K562 (cell line): ENCODE results near the gene CNGB1. TPM values are rescaled to one million over a fixed set of nuclear protein-coding genes. Genes with fewer than 3 reads are reported as not detected.

Source experiments
- ATAC-seq: fragments of 200-7000 bp; cut with Tn5 transposase; 3 replicates; pipeline ENCODE4 v1.9.1; 2020; ENCODE audit warnings: moderate library complexity
- BruUV-seq: library from RNA; stranded (reverse); fragments of 400-500 nt; replicated peaks from 2 replicates; lab custom pipeline; 2021; lab: Mats Ljungman, UMichigan
- CTCF ChIA-PET: fragments of 300-600 bp; formaldehyde crosslinking; extraction: SDS; loops from one replicate; lab custom pipeline; 2021; ENCODE audit warnings: low intra/inter-chr PET ratio; lab: Yijun Ruan, JAX
- POLR2A ChIA-PET: fragments of 300-600, 350-650 bp; sonication (Branson Sonifier 250); formaldehyde crosslinking; extraction: SDS; loops from one replicate; lab custom pipeline; 2021; ENCODE audit warnings: antibody characterized with exemption, inconsistent platforms; lab: Yijun Ruan, JAX
- DNase-seq, 4 experiments: peaks; one replicate each; pipeline versions ENCODE4 v3.0.0 to v3.0.0-alpha.2; 2011 to 2018; ENCODE audit warnings: low spot score in 3 of 4, mixed read lengths in 3 of 4; ENCODE audit errors: extremely low read depth in 1 of 4
- FAIRE-seq: peaks from 2 replicates; lab custom pipeline; 2011; peaks lifted over from hg19 to GRCh38; lab: Jason Lieb, UNC
- H2AFZ ChIP-seq: 2 replicates; pipeline ENCODE4 v1.6.0; 2011; ENCODE audit warnings: low read depth, low read length, control low read depth, inconsistent platforms
- H3K27ac ChIP-seq: fragments of 200-600 bp; 3 replicates; pipeline ENCODE4 v1.8.0; 2011; ENCODE audit warnings: low read depth, mild to moderate bottlenecking, control low read depth, inconsistent platforms, low read length, moderate library complexity, mixed read lengths; ENCODE audit errors: extremely low read depth
- H3K27me3 ChIP-seq, 2 experiments: fragments of 300-600 bp in 1 of 2; 2 replicates in 1 of 2; 3 replicates in 1 of 2; pipeline versions ENCODE4 v1.6.0 to v1.8.0; 2011; ENCODE audit warnings: inconsistent platforms in 2 of 2, low read length in 2 of 2, mild to moderate bottlenecking in 1 of 2, mixed read lengths in 1 of 2, moderate library complexity in 1 of 2; ENCODE audit not compliant: control insufficient read depth in 2 of 2, insufficient read depth in 2 of 2
- H3K36me3 ChIP-seq: fragments of 300-600 bp; 3 replicates; pipeline ENCODE4 v1.8.0; 2011; ENCODE audit warnings: mild to moderate bottlenecking, low read length, inconsistent platforms; ENCODE audit not compliant: control insufficient read depth, insufficient read depth
- H3K4me1 ChIP-seq, 2 experiments: fragments of 200-600 bp in 1 of 2; replicated peaks in 1 of 2; 2 replicates in 1 of 2; 3 replicates in 1 of 2; pipeline versions ENCODE4 v1.5.1 to v1.8.0; 2011; ENCODE audit warnings: inconsistent platforms in 2 of 2, low read length in 2 of 2, mild to moderate bottlenecking in 1 of 2, mixed read lengths in 1 of 2, moderate library complexity in 1 of 2; ENCODE audit not compliant: control insufficient read depth in 2 of 2, insufficient read depth in 2 of 2
- H3K4me2 ChIP-seq: 2 replicates; pipeline ENCODE4 v1.6.1; 2011; ENCODE audit warnings: low read length, control low read depth, inconsistent platforms, mixed read lengths; ENCODE audit not compliant: insufficient read depth
- H3K4me3 ChIP-seq: fragments of 200-600 bp; sonication (generic), shearing (Covaris generic); 2 replicates; pipeline ENCODE4 v1.5.1; 2016; ENCODE audit warnings: control low read depth, inconsistent platforms
- H3K79me2 ChIP-seq: fragments of 200-600 bp; 3 replicates; pipeline ENCODE4 v1.8.0; 2011; ENCODE audit warnings: low read length, inconsistent platforms; ENCODE audit not compliant: control insufficient read depth, insufficient read depth
- H3K9ac ChIP-seq, 2 experiments: 2 replicates each; pipeline versions ENCODE4 v1.6.0 to v1.6.1; 2011; ENCODE audit warnings: low read depth in 2 of 2, low read length in 2 of 2, control low read depth in 1 of 2, inconsistent platforms in 1 of 2, mild to moderate bottlenecking in 1 of 2, mixed read lengths in 1 of 2; ENCODE audit not compliant: insufficient read depth in 1 of 2
- H3K9me1 ChIP-seq: one replicate; pipeline ENCODE4 v1.6.0; 2011; ENCODE audit warnings: inconsistent platforms, mild to moderate bottlenecking, low read length, moderate library complexity; ENCODE audit not compliant: control insufficient read depth, insufficient read depth
- H3K9me3 ChIP-seq: replicated peaks from 2 replicates; pipeline ENCODE4 v1.5.1; 2011; ENCODE audit warnings: low read depth, low read length, inconsistent platforms; ENCODE audit not compliant: control insufficient read depth, insufficient read depth
- H4K20me1 ChIP-seq: replicated peaks from 2 replicates; pipeline ENCODE4 v1.6.1; 2011; ENCODE audit warnings: low read length, inconsistent platforms, mixed read lengths; ENCODE audit not compliant: control insufficient read depth, insufficient read depth
- HNRNPUL1 ChIP-seq: fragments of 200-400 bp; formaldehyde crosslinking; IDR thresholded peaks from 2 replicates; pipeline ENCODE4 v1.6.1; 2017; ENCODE audit warnings: low read length
- TRIM24 ChIP-seq, 2 experiments: fragments of 450-650 bp; IDR thresholded peaks; 2 replicates each; pipeline ENCODE4 v1.6.1; 2016
- WGBS: fragments of 100-300 bp; shearing (Covaris generic); methylation state at CpG from one replicate; pipeline ENCODE4 v1.1.6; 2016; ENCODE audit warnings: low coverage, mixed read lengths; ENCODE audit not compliant: insufficient coverage; ENCODE audit errors: missing lambda C conversion rate; 5-methylcytosine and 5-hydroxymethylcytosine counted together
- in situ Hi-C: fragments of 300-500 bp; cut with MboI; formaldehyde crosslinking; loops from 4 replicates; pipeline ENCODE4 v1.15.0; 2018; ENCODE audit warnings: inconsistent platforms, mixed read lengths
- intact Hi-C: fragments of 100-400 bp; cut with micrococcal nuclease; formaldehyde crosslinking; loops from 2 replicates; pipeline ENCODE4 v1.14.2; 2022
- polyA plus RNA-seq, 8 experiments: library from polyadenylated mRNA; depleted of rRNA in 4 of 8; stranded (reverse) in 5 of 8; unstranded in 3 of 8; fragments of >200 nt; fragmentation: Nextera tagmentation in 2 of 8; fragmentation: Illumina TruSeq in 1 of 8; extraction: Ambion mirVana in 2 of 8; extraction: Trizol in 1 of 8; gene quantifications; 2 replicates each; pipeline versions ENCODE4 v1.2.1 to v1.2.3, GENCODE V29; 2011 to 2014; ENCODE audit warnings: inconsistent platforms in 1 of 8, missing spikeins in 1 of 8
- total RNA-seq, 7 experiments: library from RNA; depleted of rRNA in 6 of 7; stranded (reverse); fragments of >200 nt in 6 of 7; fragmentation: Illumina TruSeq in 2 of 7; extraction: Trizol in 2 of 7; gene quantifications; 2 replicates each; pipeline versions ENCODE4 v1.2.1 to v1.2.3, GENCODE V29; 2011 to 2021; ENCODE audit warnings: low replicate concordance in 1 of 7
- TF ChIP-seq, protein P1 (sequence below): fragments of 250-450 bp; sonication (Bioruptor Pico); IDR thresholded peaks from 2 replicates; pipeline ENCODE4 v1.5.0; 2021; ENCODE audit warnings: mild to moderate bottlenecking, moderate library complexity
- TF ChIP-seq, protein P2 (sequence below): sonication (generic); formaldehyde crosslinking; IDR thresholded peaks from 2 replicates; pipeline ENCODE4 v1.8.1; 2022; ENCODE audit warnings: missing genetic modification reagents
- TF ChIP-seq, protein P3 (sequence below): conservative IDR thresholded peaks from 2 replicates; pipeline ENCODE4 v1.6.1; 2011; ENCODE audit warnings: low read depth, mild to moderate bottlenecking, low read length; ENCODE audit not compliant: control insufficient read depth

Gene CNGB1
- total and polyA plus RNA-seq, 9 of the 15 experiments (the other 6 are each of a cell fraction or from before 2014, with no cell fraction given), result not detected

DNA sequence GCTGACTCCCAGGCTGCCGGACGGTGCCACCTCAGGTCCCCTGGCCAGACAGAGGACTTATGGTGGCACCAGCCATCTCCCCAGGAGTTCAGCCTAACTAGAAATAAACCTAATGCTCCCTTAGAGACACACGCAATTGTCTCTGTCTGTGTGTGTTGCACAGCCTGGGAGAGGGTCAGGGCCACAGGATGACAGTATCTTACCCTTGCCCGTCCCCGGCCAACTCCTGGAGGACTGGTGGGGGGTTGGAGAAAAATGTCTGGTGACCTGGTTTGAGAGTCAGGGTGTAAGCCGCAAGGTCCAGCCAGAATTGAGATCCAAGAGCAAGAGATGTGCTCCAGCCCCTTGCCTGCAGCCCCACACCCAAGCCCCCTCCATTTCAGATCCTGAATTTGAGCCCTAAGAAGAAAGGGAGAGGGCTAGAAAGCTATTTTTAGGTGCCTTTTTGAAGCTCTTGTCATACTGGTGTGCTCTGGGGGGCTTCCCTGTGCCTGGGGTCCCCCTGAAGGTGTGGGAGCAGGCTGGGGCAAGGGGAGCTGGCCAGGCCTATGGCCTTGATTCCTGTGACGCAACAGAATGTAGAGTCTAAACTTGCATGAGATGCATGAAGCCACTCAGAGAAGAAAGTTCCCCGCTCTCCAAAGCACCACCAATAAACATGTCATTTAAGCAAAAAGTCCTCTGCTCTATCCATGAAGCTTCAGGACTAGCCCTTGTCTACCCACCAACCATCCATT is 16.7 kb upstream of the CNGB1 start (continued):
- TF ChIP-seq, protein P1, sequence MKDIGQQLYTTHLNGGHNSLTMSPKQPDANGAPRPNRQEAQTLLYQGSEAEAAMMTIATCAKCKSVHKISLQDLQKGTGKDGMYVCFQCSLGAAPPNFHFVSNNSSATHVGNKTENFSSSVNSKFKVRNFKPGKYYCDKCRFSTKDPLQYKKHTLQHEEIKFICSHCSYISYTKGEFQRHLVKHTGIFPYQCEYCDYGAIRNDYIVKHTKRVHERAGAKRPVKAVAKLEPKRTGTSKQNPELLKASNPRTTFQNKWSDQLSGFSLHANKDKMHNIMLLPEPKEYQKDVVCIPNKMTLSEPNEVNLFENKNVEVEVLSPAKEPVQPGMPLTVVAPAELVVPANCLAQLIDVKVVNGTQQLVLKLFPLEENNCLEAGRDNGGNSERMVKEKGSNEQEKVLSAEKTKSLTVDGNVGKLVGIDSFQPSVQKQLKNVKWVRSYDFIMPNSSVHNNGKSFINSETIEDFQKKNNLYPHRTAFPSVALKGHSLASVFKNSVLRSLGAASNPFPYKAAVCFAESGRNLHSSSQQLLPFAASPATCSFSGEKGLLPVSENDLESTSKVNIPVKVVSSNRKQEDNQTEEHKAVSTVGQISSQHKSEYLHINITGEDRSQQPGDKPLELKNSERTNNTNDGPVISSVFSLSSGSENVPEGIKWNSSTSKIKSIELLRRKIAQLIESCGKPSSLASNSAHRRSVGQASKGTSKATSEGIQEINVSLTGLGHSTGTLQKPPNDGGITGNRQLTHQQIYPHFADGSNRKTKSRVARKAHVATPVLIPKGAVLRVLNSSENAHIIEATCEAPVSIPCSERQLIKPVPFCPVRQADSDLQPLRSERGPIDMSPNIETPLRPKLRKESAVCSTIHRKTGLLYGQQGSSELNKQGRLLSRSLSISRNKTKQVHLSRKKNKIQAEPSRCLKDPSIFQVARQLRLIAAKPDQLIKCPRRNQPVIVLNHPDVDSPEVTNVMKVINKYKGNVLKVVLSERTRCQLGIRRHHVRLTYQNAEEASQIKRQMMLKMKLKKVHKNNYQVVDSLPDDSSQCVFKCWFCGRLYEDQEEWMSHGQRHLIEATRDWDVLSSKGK (CRISPR knock-in tag), result no peak
- TF ChIP-seq, protein P2, sequence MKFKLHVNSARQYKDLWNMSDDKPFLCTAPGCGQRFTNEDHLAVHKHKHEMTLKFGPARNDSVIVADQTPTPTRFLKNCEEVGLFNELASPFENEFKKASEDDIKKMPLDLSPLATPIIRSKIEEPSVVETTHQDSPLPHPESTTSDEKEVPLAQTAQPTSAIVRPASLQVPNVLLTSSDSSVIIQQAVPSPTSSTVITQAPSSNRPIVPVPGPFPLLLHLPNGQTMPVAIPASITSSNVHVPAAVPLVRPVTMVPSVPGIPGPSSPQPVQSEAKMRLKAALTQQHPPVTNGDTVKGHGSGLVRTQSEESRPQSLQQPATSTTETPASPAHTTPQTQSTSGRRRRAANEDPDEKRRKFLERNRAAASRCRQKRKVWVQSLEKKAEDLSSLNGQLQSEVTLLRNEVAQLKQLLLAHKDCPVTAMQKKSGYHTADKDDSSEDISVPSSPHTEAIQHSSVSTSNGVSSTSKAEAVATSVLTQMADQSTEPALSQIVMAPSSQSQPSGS (CRISPR knock-in tag), result no peak

DNA sequence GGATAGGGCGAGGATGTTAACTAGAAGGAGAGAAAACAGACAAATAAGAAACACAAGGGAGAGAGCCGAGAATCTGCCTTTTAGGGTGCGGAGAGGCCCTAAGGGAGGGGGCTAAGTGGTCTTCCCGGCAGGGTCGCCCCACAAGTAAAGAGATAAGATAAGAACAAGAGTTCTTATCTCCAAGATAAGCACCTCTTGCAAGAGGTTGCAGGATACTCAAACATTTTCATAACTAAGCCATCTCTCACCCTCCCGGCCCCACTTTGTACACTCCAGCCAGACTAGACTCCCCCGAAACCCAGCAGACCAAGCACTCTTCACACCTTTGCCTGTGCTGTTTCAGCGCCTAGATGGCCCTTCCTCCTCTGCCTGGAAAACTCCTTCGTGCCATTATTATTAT is 15.3 kb upstream of the CNGB1 start:
- DNase-seq, result no peak
- Histone ChIP-seq H3K9ac (peak overlapping the region in 1 of 2 experiments; percentile 91; a peak in 1 of 4 replicates), H4K20me1 (no peaks in the 10 kb centered on the region), H3K9me3 (no peaks in the 10 kb centered on the region), H3K4me2 (no peak overlapping the region), H3K36me3 (no peaks in the 10 kb centered on the region), H3K79me2 (no peaks in the 10 kb centered on the region), H3K4me1 (peaks cover 6 to 21% of the 10 kb centered on the region in 2 experiments; a peak in 4 of 5 replicates), H3K9me1 (no peaks in the 10 kb centered on the region), H2AFZ (no peak overlapping the region), H3K4me3 (no peak overlapping the region), H3K27me3 (no peaks in the 10 kb centered on the region), H3K27ac (no peak overlapping the region)
- TF ChIP-seq TRIM24 (IDR thresholded peaks at IDR 0.05), result peak in 1 of 2 experiments; percentile 14; a peak in 1 of 4 replicates
- TF ChIP-seq HNRNPUL1, result no peak
- TF ChIP-seq, protein P3, sequence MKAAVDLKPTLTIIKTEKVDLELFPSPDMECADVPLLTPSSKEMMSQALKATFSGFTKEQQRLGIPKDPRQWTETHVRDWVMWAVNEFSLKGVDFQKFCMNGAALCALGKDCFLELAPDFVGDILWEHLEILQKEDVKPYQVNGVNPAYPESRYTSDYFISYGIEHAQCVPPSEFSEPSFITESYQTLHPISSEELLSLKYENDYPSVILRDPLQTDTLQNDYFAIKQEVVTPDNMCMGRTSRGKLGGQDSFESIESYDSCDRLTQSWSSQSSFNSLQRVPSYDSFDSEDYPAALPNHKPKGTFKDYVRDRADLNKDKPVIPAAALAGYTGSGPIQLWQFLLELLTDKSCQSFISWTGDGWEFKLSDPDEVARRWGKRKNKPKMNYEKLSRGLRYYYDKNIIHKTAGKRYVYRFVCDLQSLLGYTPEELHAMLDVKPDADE, result no peak
- no peak for FAIRE-seq
- ChIA-PET POLR2A (no interaction called here), CTCF (no interaction called here)
- BruUV-seq, result no TSS peak
- no peak for ATAC-seq
- in situ Hi-C loops (no loop called here), intact Hi-C loops (no loop called here)
- WGBS, result 56% methylated on average over 9 of the region's 9 CpGs
